Measurements from ENCODE around the gene MBD3L3.
A peak's percentile ranks its signal among the peaks of the same experiment; 100 is the strongest.

MBD3L3 gene

GRCh38 chr19:7078008-7078407, 19.5 kb upstream of the MBD3L3 start:
- TF ChIP-seq SIN3A (IDR thresholded peaks at IDR 0.05; ENCODE audit: borderline replicate concordance, insufficient read depth, low read length), result no peak
- TF ChIP-seq POLR2AphosphoS5 (IDR thresholded peaks at IDR 0.05; ENCODE audit: low read depth, low read length), result no peak
- TF ChIP-seq REST (IDR thresholded peaks at IDR 0.05; ENCODE audit: insufficient read depth in 1 of 2, low read depth in 2 of 2, low read length in 2 of 2), result no peak
- no peak for TF ChIP-seq FOXP2 (optimal IDR thresholded peaks at IDR 0.05; ENCODE audit: borderline replicate concordance, extremely low read depth, extremely low read length, insufficient read depth)
- no peak for TF ChIP-seq TAF1 (IDR thresholded peaks at IDR 0.05; ENCODE audit: borderline replicate concordance, insufficient read depth, low read length)

- TF ChIP-seq SIN3A (IDR thresholded peaks at IDR 0.05; ENCODE audit: borderline replicate concordance, insufficient read depth, low read length) (no peak), FOXP2 (optimal IDR thresholded peaks at IDR 0.05; ENCODE audit: borderline replicate concordance, extremely low read depth, extremely low read length, insufficient read depth) (no peak), POLR2AphosphoS5 (IDR thresholded peaks at IDR 0.05; ENCODE audit: low read depth, low read length) (no peak), REST (IDR thresholded peaks at IDR 0.05; ENCODE audit: insufficient read depth in 1 of 2, low read depth in 2 of 2, low read length in 2 of 2) (no peak), TAF1 (IDR thresholded peaks at IDR 0.05; ENCODE audit: borderline replicate concordance, insufficient read depth, low read length) (no peak)
Observed at GRCh38 chr19:7076151-7076550, 17.7 kb upstream of the MBD3L3 start.

GRCh38 chr19:7074705-7075282, 16.3 kb upstream of the MBD3L3 start:
- TF ChIP-seq REST (IDR thresholded peaks at IDR 0.05; ENCODE audit: insufficient read depth in 1 of 2, low read depth in 2 of 2, low read length in 2 of 2), result no peak
- no peak for TF ChIP-seq TAF1 (IDR thresholded peaks at IDR 0.05; ENCODE audit: borderline replicate concordance, insufficient read depth, low read length)
- no peak for TF ChIP-seq SIN3A (IDR thresholded peaks at IDR 0.05; ENCODE audit: borderline replicate concordance, insufficient read depth, low read length)
- TF ChIP-seq FOXP2 (optimal IDR thresholded peaks at IDR 0.05; ENCODE audit: borderline replicate concordance, extremely low read depth, extremely low read length, insufficient read depth), result no peak
- TF ChIP-seq POLR2AphosphoS5 (IDR thresholded peaks at IDR 0.05; ENCODE audit: low read depth, low read length), result no peak

- no peak for TF ChIP-seq FOXP2 (optimal IDR thresholded peaks at IDR 0.05; ENCODE audit: borderline replicate concordance, extremely low read depth, extremely low read length, insufficient read depth)
- no peak for TF ChIP-seq TAF1 (IDR thresholded peaks at IDR 0.05; ENCODE audit: borderline replicate concordance, insufficient read depth, low read length)
- no peak for TF ChIP-seq REST (IDR thresholded peaks at IDR 0.05; ENCODE audit: insufficient read depth in 1 of 2, low read depth in 2 of 2, low read length in 2 of 2)
- TF ChIP-seq POLR2AphosphoS5 (IDR thresholded peaks at IDR 0.05; ENCODE audit: low read depth, low read length), result no peak
- no peak for TF ChIP-seq SIN3A (IDR thresholded peaks at IDR 0.05; ENCODE audit: borderline replicate concordance, insufficient read depth, low read length)
Observed at GRCh38 chr19:7072541-7072940, 14.1 kb upstream of the MBD3L3 start.

- 0 out of 2 replicates have a peak, but pooled peaks have one; percentile 11 for TF ChIP-seq SIN3A (IDR thresholded peaks at IDR 0.05; ENCODE audit: borderline replicate concordance, insufficient read depth, low read length)
- TF ChIP-seq TAF1 (IDR thresholded peaks at IDR 0.05; ENCODE audit: borderline replicate concordance, insufficient read depth, low read length), result no peak
- no peak for TF ChIP-seq FOXP2 (optimal IDR thresholded peaks at IDR 0.05; ENCODE audit: borderline replicate concordance, extremely low read depth, extremely low read length, insufficient read depth)
Observed at GRCh38 chr19:7069904-7070226, 11.4 kb upstream of the MBD3L3 start.
